Suprapubic skin (tissue), 4 donors: Measurements from ENCODE around the gene PREX1.

ENCODE experiments used
- EP300 ChIP-seq: sonication (generic); formaldehyde crosslinking; IDR thresholded peaks from one replicate; pipeline ENCODE4 v1.6.1; 2017; ENCODE audit warnings: antibody characterized with exemption
- POLR2A ChIP-seq, 2 donors: fragments of 450-650 bp; IDR thresholded peaks; one replicate each; pipeline ENCODE4 v1.6.1; 2017; ENCODE audit warnings: antibody characterized with exemption in 2 of 2, mild to moderate bottlenecking in 2 of 2, moderate library complexity in 2 of 2
- POLR2AphosphoS5 ChIP-seq, 3 donors: sonication (generic); formaldehyde crosslinking; IDR thresholded peaks; one replicate each; pipeline ENCODE4 v1.6.1; 2017; ENCODE audit warnings: antibody characterized with exemption in 3 of 3
- TF ChIP-seq, protein P1 (sequence below), 2 donors: fragments of 200-600 bp in 1 of 2; fragments of 450-650 bp in 1 of 2; sonication (generic) in 1 of 2; IDR thresholded peaks; one replicate each; pipeline ENCODE4 v1.5.1; 2016 to 2019; ENCODE audit warnings: antibody characterized with exemption in 2 of 2, mild to moderate bottlenecking in 1 of 2, moderate library complexity in 1 of 2

DNA sequence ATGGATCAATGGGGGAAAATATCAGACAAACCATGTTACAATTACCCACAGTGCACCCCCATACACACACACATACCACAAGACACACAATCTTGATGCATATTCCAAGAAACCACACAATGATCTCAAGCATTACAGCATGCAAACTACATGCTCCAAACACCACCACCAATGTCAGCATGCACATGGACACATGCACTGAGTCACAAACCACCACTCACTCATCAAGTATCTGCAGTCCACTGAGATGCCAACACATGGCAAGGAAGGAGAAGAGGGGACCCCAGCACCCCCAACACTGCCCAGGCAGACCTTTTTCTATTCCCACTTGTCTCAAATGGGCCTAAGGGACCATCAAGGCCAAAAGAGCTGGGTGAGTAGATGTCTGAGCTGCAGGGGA is 91.6 kb downstream of the PREX1 start:
- TF ChIP-seq, protein P1, sequence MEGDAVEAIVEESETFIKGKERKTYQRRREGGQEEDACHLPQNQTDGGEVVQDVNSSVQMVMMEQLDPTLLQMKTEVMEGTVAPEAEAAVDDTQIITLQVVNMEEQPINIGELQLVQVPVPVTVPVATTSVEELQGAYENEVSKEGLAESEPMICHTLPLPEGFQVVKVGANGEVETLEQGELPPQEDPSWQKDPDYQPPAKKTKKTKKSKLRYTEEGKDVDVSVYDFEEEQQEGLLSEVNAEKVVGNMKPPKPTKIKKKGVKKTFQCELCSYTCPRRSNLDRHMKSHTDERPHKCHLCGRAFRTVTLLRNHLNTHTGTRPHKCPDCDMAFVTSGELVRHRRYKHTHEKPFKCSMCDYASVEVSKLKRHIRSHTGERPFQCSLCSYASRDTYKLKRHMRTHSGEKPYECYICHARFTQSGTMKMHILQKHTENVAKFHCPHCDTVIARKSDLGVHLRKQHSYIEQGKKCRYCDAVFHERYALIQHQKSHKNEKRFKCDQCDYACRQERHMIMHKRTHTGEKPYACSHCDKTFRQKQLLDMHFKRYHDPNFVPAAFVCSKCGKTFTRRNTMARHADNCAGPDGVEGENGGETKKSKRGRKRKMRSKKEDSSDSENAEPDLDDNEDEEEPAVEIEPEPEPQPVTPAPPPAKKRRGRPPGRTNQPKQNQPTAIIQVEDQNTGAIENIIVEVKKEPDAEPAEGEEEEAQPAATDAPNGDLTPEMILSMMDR (IDR thresholded peaks at IDR 0.05), result no peak
- TF ChIP-seq EP300 (no peak), POLR2A (IDR thresholded peaks at IDR 0.05) (no peak), POLR2AphosphoS5 (IDR thresholded peaks at IDR 0.05) (no peak)
